ENCODE measurements around the gene SLBP.

DNA sequence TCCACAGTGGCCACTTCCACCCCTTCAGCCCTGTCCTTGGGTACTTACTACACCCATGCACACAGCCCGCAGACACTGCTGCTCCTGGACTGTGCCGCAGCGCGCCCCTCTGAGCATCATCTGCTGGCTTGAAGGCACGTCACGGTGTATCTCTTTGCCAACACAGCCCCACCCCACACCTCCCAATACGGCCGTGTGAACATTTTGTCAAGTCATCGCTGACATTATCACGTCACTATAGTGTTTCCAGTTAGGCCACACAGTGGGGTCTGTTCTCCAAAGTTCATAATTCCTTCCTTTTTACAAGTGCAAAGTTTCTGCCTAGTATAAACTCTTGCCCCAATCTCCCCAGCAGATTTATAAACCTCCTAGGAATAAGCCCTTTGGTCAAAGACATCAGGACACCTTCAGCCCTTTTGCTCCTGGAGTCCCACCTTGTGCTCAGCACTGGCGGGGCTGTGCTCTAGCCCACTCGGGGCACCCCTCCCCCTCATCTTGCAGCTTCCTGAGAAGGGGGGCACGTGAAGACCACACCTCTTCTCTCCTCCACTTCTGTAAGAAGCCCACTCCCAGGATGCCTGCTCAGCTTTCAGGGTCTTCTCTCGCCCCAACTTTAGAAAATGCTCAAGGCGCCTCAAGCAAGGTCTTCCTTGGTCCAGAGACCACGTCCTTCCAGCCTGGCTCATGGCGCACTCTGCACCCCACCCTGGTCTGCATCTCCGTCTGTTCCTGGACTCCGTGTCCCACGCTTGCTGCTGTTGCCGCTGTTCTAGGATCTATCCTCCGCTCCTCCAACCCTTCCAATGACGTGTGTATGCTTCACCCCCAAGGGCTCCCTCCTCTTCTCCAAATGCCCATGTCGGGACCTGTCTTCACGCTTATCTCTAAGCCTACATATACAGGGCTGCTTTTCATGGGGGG is 35.3 kb downstream of the SLBP start:
- TF ChIP-seq POLR2AphosphoS5 (IDR thresholded peaks at IDR 0.05), result no peak
- TF ChIP-seq, protein P1, sequence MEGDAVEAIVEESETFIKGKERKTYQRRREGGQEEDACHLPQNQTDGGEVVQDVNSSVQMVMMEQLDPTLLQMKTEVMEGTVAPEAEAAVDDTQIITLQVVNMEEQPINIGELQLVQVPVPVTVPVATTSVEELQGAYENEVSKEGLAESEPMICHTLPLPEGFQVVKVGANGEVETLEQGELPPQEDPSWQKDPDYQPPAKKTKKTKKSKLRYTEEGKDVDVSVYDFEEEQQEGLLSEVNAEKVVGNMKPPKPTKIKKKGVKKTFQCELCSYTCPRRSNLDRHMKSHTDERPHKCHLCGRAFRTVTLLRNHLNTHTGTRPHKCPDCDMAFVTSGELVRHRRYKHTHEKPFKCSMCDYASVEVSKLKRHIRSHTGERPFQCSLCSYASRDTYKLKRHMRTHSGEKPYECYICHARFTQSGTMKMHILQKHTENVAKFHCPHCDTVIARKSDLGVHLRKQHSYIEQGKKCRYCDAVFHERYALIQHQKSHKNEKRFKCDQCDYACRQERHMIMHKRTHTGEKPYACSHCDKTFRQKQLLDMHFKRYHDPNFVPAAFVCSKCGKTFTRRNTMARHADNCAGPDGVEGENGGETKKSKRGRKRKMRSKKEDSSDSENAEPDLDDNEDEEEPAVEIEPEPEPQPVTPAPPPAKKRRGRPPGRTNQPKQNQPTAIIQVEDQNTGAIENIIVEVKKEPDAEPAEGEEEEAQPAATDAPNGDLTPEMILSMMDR (IDR thresholded peaks at IDR 0.05 in 8 of 11, conservative IDR thresholded peaks at IDR 0.05 in 3 of 11), result no peak

All from spleen (tissue), 7 donors.